Neural progenitor cell (in vitro differentiated cells): ENCODE data around the gene MOGAT3.

Experiments used
- EZH2 ChIP-seq: fragments of 200-600 bp; sonication (generic); IDR thresholded peaks from 2 replicates; pipeline ENCODE4 v1.6.1; 2017; ENCODE audit warnings: antibody characterized with exemption, mild to moderate bottlenecking, moderate library complexity
- TF ChIP-seq, protein P1 (sequence below): fragments of 200-600 bp; sonication (generic); IDR thresholded peaks from 2 replicates; pipeline ENCODE4 v1.5.1; 2017; ENCODE audit warnings: antibody characterized with exemption, mild to moderate bottlenecking

DNA sequence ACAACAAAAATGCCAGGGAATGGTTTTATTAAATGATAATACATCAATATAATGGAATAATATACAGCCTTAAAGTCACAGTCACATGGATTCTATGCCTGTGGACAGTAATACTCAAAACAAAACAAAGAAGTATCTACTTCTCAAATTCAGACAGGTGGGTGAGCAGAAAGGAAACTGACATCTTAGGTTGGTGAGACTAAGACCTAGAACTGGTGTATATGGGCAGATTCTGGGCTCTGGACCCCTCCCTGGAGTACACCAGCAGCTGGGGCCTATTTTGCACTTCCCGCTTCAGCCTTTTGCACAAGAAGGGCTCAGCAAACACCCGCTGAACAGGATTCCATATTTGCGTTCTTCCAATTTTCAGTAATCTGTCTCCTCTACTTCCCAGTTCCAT is 49.5 kb upstream of the MOGAT3 start:
- TF ChIP-seq EZH2 = no peak
- TF ChIP-seq, protein P1, sequence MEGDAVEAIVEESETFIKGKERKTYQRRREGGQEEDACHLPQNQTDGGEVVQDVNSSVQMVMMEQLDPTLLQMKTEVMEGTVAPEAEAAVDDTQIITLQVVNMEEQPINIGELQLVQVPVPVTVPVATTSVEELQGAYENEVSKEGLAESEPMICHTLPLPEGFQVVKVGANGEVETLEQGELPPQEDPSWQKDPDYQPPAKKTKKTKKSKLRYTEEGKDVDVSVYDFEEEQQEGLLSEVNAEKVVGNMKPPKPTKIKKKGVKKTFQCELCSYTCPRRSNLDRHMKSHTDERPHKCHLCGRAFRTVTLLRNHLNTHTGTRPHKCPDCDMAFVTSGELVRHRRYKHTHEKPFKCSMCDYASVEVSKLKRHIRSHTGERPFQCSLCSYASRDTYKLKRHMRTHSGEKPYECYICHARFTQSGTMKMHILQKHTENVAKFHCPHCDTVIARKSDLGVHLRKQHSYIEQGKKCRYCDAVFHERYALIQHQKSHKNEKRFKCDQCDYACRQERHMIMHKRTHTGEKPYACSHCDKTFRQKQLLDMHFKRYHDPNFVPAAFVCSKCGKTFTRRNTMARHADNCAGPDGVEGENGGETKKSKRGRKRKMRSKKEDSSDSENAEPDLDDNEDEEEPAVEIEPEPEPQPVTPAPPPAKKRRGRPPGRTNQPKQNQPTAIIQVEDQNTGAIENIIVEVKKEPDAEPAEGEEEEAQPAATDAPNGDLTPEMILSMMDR = no peak
